ENCODE results near the gene ANKRD33.

Gene ANKRD33

GRCh38 chr12:51850081-51850964 is 37.6 kb upstream of the ANKRD33 start:
- Mint-ChIP-seq H3K4me1 (ENCODE audit: low read depth) (peaks cover 15% of the 10 kb centered on the region), H3K36me3 (ENCODE audit: low read depth) (no peaks in the 10 kb centered on the region), H3K4me3 (no peak overlapping the region), H3K27me3 (peaks cover 31% of the 10 kb centered on the region), H3K9me3 (no peaks in the 10 kb centered on the region), H3K27ac (no peak overlapping the region)
- DNase-seq, result no peak

DNA sequence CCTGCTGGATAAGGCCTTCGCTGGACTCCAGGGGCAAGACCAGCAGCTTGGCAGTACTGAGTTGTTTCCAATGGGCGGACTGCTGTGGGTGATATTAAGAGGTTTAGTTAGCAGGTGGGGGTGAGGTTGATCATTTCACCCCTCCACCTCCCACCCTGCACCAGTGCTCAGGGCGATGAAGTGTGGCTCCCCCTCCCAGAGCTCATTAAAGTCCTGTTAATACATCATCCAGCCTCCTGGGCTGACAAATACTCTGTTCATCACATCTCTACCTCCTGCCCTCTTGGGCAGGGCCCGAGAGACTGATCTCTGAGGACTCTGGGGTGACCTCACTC is 37.0 kb upstream of the ANKRD33 start:
- H3K27ac Mint-ChIP-seq, result no peak overlapping the region
- H3K36me3 Mint-ChIP-seq (ENCODE audit: low read depth), result no peaks in the 10 kb centered on the region
- peaks cover 14% of the 10 kb centered on the region for H3K4me1 Mint-ChIP-seq (ENCODE audit: low read depth)
- no peak overlapping the region for H3K4me3 Mint-ChIP-seq
- no peaks in the 10 kb centered on the region for H3K9me3 Mint-ChIP-seq
- no peak for DNase-seq
- H3K27me3 Mint-ChIP-seq, result peaks cover 27% of the 10 kb centered on the region

DNA sequence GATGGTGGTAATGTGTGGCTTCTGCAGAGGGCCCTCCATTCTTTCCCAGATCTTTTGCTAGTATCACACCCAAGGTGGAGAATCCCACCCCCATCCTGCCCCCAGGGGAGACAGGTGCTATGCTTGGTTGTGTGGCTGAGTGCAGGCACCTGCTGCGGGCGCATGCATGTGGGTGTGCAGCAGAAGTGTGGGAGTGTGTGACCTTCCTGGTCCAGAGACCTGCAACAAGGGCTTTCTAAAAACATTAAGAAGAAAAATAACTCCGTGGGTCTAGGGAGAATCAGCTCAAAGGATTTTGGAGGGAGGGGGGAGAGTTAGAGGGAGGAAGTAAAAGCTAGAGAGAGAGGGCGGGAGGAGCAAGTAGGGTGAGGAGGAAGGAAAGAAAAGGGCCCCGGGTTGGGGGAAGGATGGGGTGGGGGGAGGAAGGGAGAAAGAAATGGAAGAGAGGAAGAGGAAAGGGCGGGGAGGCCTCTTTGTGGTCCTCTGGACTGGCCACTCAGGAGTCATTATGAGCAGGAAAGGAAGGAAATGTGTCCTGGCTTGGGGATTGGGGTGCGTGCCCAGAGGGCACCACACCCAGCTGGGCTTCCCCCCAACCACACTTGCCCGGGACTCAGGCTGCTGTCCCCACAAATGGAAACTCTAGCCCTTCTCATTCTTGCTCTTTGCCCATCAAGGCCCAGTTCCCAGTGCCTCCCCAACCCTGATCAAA is 36.3 kb upstream of the ANKRD33 start:
- H3K27ac Mint-ChIP-seq, result no peak overlapping the region
- H3K4me3 Mint-ChIP-seq, result no peak overlapping the region
- H3K36me3 Mint-ChIP-seq (ENCODE audit: low read depth), result no peaks in the 10 kb centered on the region
- no peak for DNase-seq
- peaks cover 9% of the 10 kb centered on the region for H3K4me1 Mint-ChIP-seq (ENCODE audit: low read depth)
- no peaks in the 10 kb centered on the region for H3K9me3 Mint-ChIP-seq
- H3K27me3 Mint-ChIP-seq, result peaks cover 27% of the 10 kb centered on the region

DNA sequence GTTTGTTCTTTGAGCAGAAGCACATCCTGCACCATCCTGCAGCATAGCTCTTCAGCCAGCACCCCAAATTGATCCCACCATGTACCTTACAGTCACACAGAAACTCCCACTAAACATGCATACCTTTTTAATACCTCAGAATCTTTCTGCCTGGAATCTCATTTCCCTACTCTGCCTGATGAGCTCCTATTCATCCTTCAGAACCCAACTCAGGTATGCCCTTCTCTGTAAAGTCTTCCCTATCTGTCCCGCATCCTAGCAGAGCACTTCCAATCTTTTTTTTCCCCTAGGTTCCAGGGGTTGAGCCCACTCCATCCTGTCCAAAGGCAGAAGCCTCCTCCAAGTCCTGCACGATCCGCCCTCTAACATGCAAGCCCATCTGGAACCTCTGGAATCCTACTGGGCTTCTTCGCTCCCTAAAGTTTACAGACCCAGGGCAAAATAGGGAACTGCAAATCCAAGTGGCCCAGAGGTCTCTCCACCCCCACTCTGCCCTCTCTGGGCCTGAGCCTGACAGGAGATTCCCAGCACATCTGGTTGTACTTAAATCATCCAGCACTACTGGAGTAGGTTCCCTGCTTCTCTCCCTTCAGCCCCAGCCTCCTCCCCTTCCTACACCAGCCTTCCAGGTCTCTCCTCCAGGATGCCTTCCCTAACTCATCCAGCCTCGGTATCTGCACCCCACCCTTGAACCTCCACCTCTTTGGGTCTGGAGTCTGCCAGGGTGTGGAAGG is 35.3 kb upstream of the ANKRD33 start:
- Mint-ChIP-seq H3K27ac (no peak overlapping the region), H3K27me3 (peaks cover 30% of the 10 kb centered on the region), H3K4me3 (no peak overlapping the region), H3K9me3 (no peaks in the 10 kb centered on the region), H3K4me1 (ENCODE audit: low read depth) (peaks cover 7% of the 10 kb centered on the region), H3K36me3 (ENCODE audit: low read depth) (no peaks in the 10 kb centered on the region)
- DNase-seq, result no peak

DNA sequence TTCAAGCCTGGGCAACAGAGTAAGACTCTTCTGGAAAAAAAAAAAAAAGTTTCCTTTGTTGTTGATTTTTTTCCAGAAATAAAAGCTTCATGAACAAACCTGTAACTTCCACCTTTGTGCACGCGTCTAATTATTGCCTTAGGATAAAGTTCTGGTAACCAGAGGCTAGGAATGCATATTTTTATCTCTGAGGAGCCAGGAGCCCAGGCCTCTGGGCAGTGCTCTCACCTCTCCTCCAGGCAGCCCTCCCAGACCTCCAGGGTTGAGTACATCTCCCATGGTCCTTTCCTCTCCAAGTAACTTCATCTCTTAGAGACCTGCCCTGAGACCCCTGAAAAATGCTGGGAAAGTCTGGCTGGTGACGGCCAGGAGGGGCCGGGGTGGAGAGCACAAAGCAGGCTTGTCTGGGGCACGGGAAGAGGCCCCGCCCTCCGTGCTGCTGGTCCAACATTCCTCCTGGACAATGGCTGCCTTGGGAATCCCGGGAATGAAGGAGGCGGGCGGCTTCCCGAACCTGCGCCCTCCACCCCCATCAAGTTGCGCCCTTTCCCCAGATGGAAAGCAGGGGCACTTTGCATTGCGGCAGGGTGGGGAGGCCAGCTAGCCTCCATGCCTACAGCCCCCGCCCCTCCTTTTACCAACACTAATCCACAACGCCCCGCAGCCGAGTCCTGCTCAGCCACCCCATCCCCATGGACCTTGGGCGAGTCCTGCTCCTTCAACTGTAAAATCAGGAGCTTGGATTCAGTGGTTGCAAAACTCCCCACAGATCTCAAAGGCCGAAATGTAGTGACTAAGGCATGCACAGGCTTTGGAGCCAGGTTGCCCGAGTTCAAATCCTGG is 32.1 kb upstream of the ANKRD33 start:
- DNase-seq, result no peak
- Mint-ChIP-seq H3K4me1 (ENCODE audit: low read depth) (peaks cover 4% of the 10 kb centered on the region), H3K4me3 (no peak overlapping the region), H3K9me3 (no peaks in the 10 kb centered on the region), H3K27ac (no peak overlapping the region), H3K27me3 (peaks cover 31% of the 10 kb centered on the region), H3K36me3 (ENCODE audit: low read depth) (no peaks in the 10 kb centered on the region)

DNA sequence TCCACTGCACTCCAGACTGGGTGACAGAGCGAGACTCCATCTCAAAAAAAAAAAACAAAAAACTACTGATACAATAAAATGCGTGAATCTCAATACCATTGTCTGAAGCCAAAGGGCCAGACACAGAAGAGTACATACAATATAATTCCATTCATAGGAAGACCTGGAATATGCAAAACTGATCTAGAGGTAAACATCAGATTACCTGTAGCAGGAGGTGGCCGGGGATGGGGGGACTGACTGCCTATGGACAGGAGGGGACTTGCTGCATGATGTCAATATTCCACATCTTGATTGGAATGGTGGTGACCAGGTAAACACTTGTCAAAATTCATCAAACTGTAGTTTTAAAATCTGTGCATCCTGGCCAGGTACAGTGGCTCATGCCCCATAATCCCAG is 26.9 kb upstream of the ANKRD33 start:
- peaks cover 11% of the 10 kb centered on the region for H3K4me1 Mint-ChIP-seq (ENCODE audit: low read depth)
- no peak overlapping the region for H3K4me3 Mint-ChIP-seq
- peaks cover 66% of the 10 kb centered on the region for H3K27me3 Mint-ChIP-seq
- no peaks in the 10 kb centered on the region for H3K36me3 Mint-ChIP-seq (ENCODE audit: low read depth)
- DNase-seq, result no peak
- H3K9me3 Mint-ChIP-seq, result no peaks in the 10 kb centered on the region
- H3K27ac Mint-ChIP-seq, result no peak overlapping the region

- no peaks in the 10 kb centered on the region for H3K9me3 Mint-ChIP-seq
- H3K4me1 Mint-ChIP-seq (ENCODE audit: low read depth), result peaks cover 11% of the 10 kb centered on the region
- no peak overlapping the region for H3K27ac Mint-ChIP-seq
- H3K27me3 Mint-ChIP-seq, result peaks cover 67% of the 10 kb centered on the region
- no peaks in the 10 kb centered on the region for H3K36me3 Mint-ChIP-seq (ENCODE audit: low read depth)
- no peak overlapping the region for H3K4me3 Mint-ChIP-seq
- no peak for DNase-seq
These were observed 25.0 kb upstream of the ANKRD33 start for GRCh38 chr12:51862947-51863346.

DNA sequence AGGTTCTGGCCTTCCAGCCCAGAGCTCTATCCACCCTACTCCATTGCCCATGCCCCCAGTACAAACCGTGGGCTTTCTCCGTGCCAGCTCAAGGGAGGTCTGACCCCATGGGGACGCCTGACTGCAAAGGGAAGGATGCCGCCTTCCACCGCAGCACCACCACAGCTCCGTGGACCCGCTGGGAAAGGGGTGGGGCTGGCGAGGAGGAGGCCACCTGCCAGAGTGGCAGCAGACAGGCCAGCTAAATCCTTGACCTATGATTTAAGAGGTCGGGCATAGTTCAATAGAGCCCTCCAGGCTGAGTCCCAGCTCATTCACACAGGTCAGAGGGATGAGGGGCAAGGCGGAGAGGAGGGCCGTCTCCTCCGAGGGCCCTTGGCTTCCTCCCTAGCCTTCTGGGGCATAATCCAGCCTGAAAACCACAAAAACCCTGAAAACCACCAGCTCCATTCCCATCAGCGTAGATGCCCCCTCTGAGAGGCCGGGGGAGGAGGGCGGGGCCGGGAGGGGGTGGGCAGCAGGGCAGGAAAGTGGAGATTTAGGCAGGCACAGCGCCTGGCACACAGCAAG is 24.5 kb upstream of the ANKRD33 start:
- Mint-ChIP-seq H3K4me3 (peak overlapping the region; percentile 38), H3K27ac (no peak overlapping the region), H3K9me3 (no peaks in the 10 kb centered on the region), H3K36me3 (ENCODE audit: low read depth) (no peaks in the 10 kb centered on the region), H3K4me1 (ENCODE audit: low read depth) (peaks cover 14% of the 10 kb centered on the region), H3K27me3 (peaks cover 72% of the 10 kb centered on the region)
- DNase-seq, result no peak

DNA sequence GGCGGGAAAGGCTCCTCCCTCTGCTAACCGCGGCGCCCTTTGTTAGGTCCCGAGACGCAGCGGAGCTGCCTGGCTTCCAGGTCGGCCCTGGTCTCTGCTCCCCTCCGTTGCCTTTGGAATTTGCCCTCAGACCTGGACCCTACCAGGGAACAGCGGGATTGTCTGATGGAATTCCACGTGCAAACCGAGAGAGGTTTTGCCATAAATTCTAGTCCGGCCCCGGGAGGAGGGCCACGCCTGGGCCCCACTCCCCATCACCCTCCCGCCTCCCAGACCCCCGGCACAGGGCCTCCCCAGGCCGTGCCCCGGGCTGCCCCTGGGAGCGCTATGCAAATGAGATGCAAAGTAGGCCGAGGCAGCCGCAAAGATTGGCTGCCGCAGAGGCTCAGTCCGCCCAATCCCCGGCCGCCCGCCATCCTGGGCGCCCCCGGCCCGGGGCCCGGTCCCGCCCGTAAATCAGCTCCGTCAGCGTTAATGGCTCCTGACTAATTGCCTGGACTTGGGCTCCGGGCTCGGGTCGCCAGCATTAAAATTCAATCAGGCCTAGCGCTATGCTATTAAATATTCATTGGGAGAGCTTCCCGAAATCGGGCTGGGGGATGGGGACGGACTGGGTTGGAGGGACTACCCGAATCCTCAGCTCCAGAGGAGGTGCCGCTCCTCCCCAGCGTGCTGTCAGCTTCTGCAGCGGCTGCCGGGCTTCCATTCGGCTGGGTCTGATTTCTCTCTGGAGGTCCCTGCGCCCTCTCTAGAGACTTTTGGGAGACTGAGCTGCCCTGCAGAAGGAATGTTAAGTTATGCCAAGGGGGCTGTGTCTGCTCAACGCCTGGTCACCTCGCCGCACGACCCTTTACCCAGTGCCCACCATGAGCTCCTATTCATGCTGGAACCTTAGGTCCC is 23.7 kb upstream of the ANKRD33 start:
- DNase-seq, result peak; percentile 45
- H3K36me3 Mint-ChIP-seq (ENCODE audit: low read depth), result no peaks in the 10 kb centered on the region
- no peaks in the 10 kb centered on the region for H3K9me3 Mint-ChIP-seq
- peak overlapping the region; percentile 43 for H3K4me3 Mint-ChIP-seq
- H3K27me3 Mint-ChIP-seq, result peaks cover 77% of the 10 kb centered on the region
- peaks cover 19% of the 10 kb centered on the region for H3K4me1 Mint-ChIP-seq (ENCODE audit: low read depth)
- H3K27ac Mint-ChIP-seq, result no peak overlapping the region

DNA sequence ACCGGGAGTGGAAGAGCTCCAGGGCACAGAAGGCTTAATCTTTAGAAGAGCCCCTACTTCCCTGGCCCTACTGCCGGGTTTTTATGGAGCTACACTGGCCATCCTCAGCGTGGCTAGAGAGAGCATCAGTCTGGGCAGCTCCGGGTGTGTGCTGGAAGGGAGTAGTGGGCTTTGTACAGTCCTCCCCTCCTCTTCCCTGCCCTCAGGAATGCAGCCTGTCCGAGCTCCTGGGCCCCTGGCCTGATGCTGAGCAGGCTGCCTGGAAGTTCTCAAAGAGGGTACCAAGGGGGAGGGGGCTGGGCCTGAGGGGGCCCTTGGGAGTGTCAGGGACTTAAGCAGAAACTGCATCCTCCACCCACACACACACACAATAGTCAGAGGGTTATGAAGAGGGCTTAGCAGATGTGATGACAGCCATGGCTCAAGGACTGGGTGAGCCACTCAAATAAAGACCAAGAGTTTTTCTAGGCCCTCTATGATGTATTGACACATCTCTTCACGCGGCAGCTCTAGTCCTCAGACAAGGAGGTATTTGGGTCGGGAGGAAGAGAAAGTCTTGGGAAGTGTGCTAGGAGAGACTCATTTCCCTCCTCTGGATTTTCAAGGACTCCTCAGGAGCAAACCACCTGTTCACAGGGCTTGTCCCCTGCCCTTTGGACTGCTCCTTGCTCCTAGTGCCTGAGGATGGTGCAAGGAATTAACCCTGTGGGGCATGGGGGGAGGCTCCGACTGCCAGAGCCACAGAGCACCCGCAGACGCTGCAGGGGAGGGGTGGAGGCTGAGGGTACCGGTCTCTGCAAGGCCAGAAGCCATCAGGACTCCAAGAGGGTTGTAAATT is 22.9 kb upstream of the ANKRD33 start:
- Mint-ChIP-seq H3K4me3 (no peak overlapping the region), H3K27me3 (peaks cover 80% of the 10 kb centered on the region), H3K27ac (no peak overlapping the region), H3K4me1 (ENCODE audit: low read depth) (peaks cover 21% of the 10 kb centered on the region), H3K9me3 (no peaks in the 10 kb centered on the region), H3K36me3 (ENCODE audit: low read depth) (no peaks in the 10 kb centered on the region)
- no peak for DNase-seq

GRCh38 chr12:51865757-51866270 is 22.1 kb upstream of the ANKRD33 start:
- DNase-seq, result no peak
- Mint-ChIP-seq H3K27me3 (peaks cover 83% of the 10 kb centered on the region), H3K9me3 (no peaks in the 10 kb centered on the region), H3K4me1 (ENCODE audit: low read depth) (peaks cover 26% of the 10 kb centered on the region), H3K36me3 (ENCODE audit: low read depth) (no peaks in the 10 kb centered on the region), H3K4me3 (no peak overlapping the region), H3K27ac (no peak overlapping the region)

GRCh38 chr12:51866324-51866723 is 21.6 kb upstream of the ANKRD33 start:
- Mint-ChIP-seq H3K4me1 (ENCODE audit: low read depth) (peaks cover 26% of the 10 kb centered on the region), H3K27ac (no peak overlapping the region), H3K36me3 (ENCODE audit: low read depth) (no peaks in the 10 kb centered on the region), H3K27me3 (peaks cover 83% of the 10 kb centered on the region), H3K4me3 (no peak overlapping the region), H3K9me3 (no peaks in the 10 kb centered on the region)
- no peak for DNase-seq

Measured in activated T-cell treated with anti-CD3 and anti-CD28 coated beads, Interleukin-2, amount 50 U/mL, for 24 hours (primary cell).